GM12878 (cell line): ENCODE data around the gene NDUFB4. TPM values are rescaled to one million over a fixed set of nuclear protein-coding genes. Genes with fewer than 3 reads are reported as not detected.

ENCODE experiments used
- ATAC-seq: fragments of 200-7000 bp; cut with Tn5 transposase; 3 replicates; pipeline ENCODE4 v1.9.1; 2020; ENCODE audit warnings: mild to moderate bottlenecking, moderate library complexity
- BruUV-seq: library from RNA; stranded (reverse); fragments of 400-500 nt; replicated peaks from 2 replicates; lab custom pipeline; 2021; lab: Mats Ljungman, UMichigan
- CTCF ChIA-PET: fragments of 300-600 bp; sonication (Branson Sonifier 250); formaldehyde crosslinking; extraction: SDS; loops from one replicate; lab custom pipeline; 2021; ENCODE audit warnings: inconsistent platforms; lab: Yijun Ruan, JAX
- POLR2A ChIA-PET: fragments of 350-600 bp; formaldehyde crosslinking; extraction: SDS; loops from one replicate; lab custom pipeline; 2021; ENCODE audit warnings: inconsistent platforms; lab: Charles Lee
- RAD21 ChIA-PET: fragments of 300-600 bp; sonication (Branson Sonifier 250); formaldehyde crosslinking; loops from one replicate; lab custom pipeline; 2023; ENCODE audit warnings: antibody characterized with exemption; ENCODE audit not compliant: unreplicated experiment; lab: Charles Lee
- SMC1A ChIA-PET: fragments of 300-600 bp; sonication (Branson Sonifier 250); formaldehyde crosslinking; loops from one replicate; lab custom pipeline; 2023; ENCODE audit not compliant: unreplicated experiment, uncharacterized antibody; lab: Charles Lee
- DNase-seq: peaks from one replicate; pipeline ENCODE4 v3.0.0-alpha.2; 2011; ENCODE audit warnings: low read depth, low spot score
- FAIRE-seq: peaks from 3 replicates; lab custom pipeline; 2011; peaks lifted over from hg19 to GRCh38; lab: Jason Lieb, UNC
- H2AFZ ChIP-seq: 2 replicates; pipeline ENCODE4 v1.6.0; 2011; ENCODE audit warnings: low read depth, low read length, control low read depth; ENCODE audit not compliant: control insufficient read depth
- H3K27ac ChIP-seq: 2 replicates; pipeline ENCODE4 v1.5.1; 2011; ENCODE audit warnings: control low read depth; ENCODE audit not compliant: control insufficient read depth, insufficient read depth
- H3K27me3 ChIP-seq, 2 experiments: replicated peaks in 1 of 2; 2 replicates each; pipeline versions ENCODE4 v1.6.0 to v1.6.1; 2011; ENCODE audit warnings: low read length in 1 of 2; ENCODE audit not compliant: control insufficient read depth in 2 of 2, insufficient read depth in 2 of 2
- H3K36me3 ChIP-seq, 2 experiments: 2 replicates each; pipeline ENCODE4 v1.5.1; 2011; ENCODE audit warnings: low read length in 1 of 2; ENCODE audit not compliant: control insufficient read depth in 2 of 2, insufficient read depth in 2 of 2
- H3K4me1 ChIP-seq: 2 replicates; pipeline ENCODE4 v1.6.1; 2011; ENCODE audit warnings: mild to moderate bottlenecking, low read length, moderate library complexity, mixed read lengths; ENCODE audit not compliant: control insufficient read depth, insufficient read depth
- H3K4me2 ChIP-seq: 2 replicates; pipeline ENCODE4 v1.6.0; 2011; ENCODE audit warnings: control low read depth; ENCODE audit not compliant: control insufficient read depth, insufficient read depth
- H3K4me3 ChIP-seq: fragments of 200-600 bp; sonication (generic); 2 replicates; pipeline ENCODE4 v1.5.1; 2016
- H3K79me2 ChIP-seq: 2 replicates; pipeline ENCODE4 v1.6.0; 2011; ENCODE audit warnings: low read length; ENCODE audit not compliant: control insufficient read depth, insufficient read depth
- H3K9ac ChIP-seq: 2 replicates; pipeline ENCODE4 v1.8.0; 2011; ENCODE audit warnings: low read length, control low read depth, mixed read lengths; ENCODE audit not compliant: control insufficient read depth, insufficient read depth
- H3K9me3 ChIP-seq: replicated peaks from 3 replicates; pipeline ENCODE4 v1.5.1; 2011; ENCODE audit warnings: mild to moderate bottlenecking, low read length; ENCODE audit not compliant: control insufficient read depth, insufficient read depth
- H4K20me1 ChIP-seq: 2 replicates; pipeline ENCODE4 v1.6.0; 2011; ENCODE audit not compliant: control insufficient read depth, insufficient read depth
- ATF7 ChIP-seq: fragments of 450-650 bp; IDR thresholded peaks from 2 replicates; pipeline ENCODE4 v1.6.1; 2016; ENCODE audit warnings: low read depth, mild to moderate bottlenecking
- BHLHE40 ChIP-seq, 2 experiments: fragments of 450-650 bp in 1 of 2; IDR thresholded peaks; 2 replicates each; pipeline ENCODE4 v1.6.1; 2011 to 2017; ENCODE audit warnings: low read depth in 2 of 2, borderline replicate concordance in 1 of 2, improper control_type of control experiment in 1 of 2, low read length in 1 of 2, mild to moderate bottlenecking in 1 of 2
- HCFC1 ChIP-seq: fragments of 150-350 bp; IDR thresholded peaks from 2 replicates; pipeline ENCODE4 v1.6.1; 2014; ENCODE audit warnings: low read length
- HDGF ChIP-seq: fragments of 450-650 bp; IDR thresholded peaks from 2 replicates; pipeline ENCODE4 v1.6.1; 2016; ENCODE audit warnings: antibody characterized with exemption
- YY1 ChIP-seq: IDR thresholded peaks from 2 replicates; pipeline ENCODE4 v1.6.1; 2011; ENCODE audit warnings: low read depth, mild to moderate bottlenecking, low read length
- ZSCAN29 ChIP-seq: fragments of 450-650 bp; IDR thresholded peaks from 2 replicates; pipeline ENCODE4 v1.6.1; 2017; ENCODE audit warnings: mild to moderate bottlenecking, moderate library complexity
- WGBS: methylation state at CpG from one replicate; pipeline ENCODE4 v1.1.6; 2016; ENCODE audit warnings: low lambda C conversion rate; ENCODE audit not compliant: insufficient replicate concordance, insufficient coverage; ENCODE audit errors: missing lambda C conversion rate; 5-methylcytosine and 5-hydroxymethylcytosine counted together
- in situ Hi-C: fragments of 300-500 bp; cut with MboI; formaldehyde crosslinking; loops from 9 replicates; pipeline ENCODE4 v1.14.3; 2018; ENCODE audit warnings: mixed read lengths
- intact Hi-C: fragments of 100-400 bp; cut with micrococcal nuclease; formaldehyde crosslinking; loops from one replicate; pipeline ENCODE4 v1.14.2; 2022; ENCODE audit not compliant: unreplicated experiment
- polyA plus RNA-seq, 11 experiments: library from polyadenylated mRNA; depleted of rRNA in 4 of 11; unstranded in 6 of 11; stranded (reverse) in 5 of 11; fragments of >200 nt; fragmentation: Nextera tagmentation in 4 of 11; fragmentation: Illumina TruSeq in 1 of 11; extraction: Ambion mirVana in 4 of 11; extraction: Trizol in 1 of 11; gene quantifications; 1 replicate in 1 of 11; 2 replicates in 10 of 11; pipeline versions ENCODE4 v1.2.1 to v1.2.3, GENCODE V29; 2011 to 2016; ENCODE audit warnings: inconsistent platforms in 2 of 11, missing spikeins in 2 of 11, low read depth in 1 of 11
- total RNA-seq, 4 experiments: library from RNA; depleted of rRNA in 3 of 4; stranded (reverse); fragments of >200 nt in 3 of 4; fragmentation: Illumina TruSeq in 1 of 4; extraction: Trizol in 1 of 4; gene quantifications; 2 replicates each; pipeline versions ENCODE4 v1.2.1 to v1.2.3, GENCODE V29; 2013 to 2021
- TF ChIP-seq, protein P1 (sequence below): fragments of 450-650 bp; conservative IDR thresholded peaks from 2 replicates; pipeline ENCODE4 v1.6.1; 2017; ENCODE audit warnings: mild to moderate bottlenecking, moderate library complexity

Gene NDUFB4
- total and polyA plus RNA-seq, 10 of the 15 experiments (the other 5 are each of a cell fraction or from before 2014, with no cell fraction given) = 155 to 864 (median 387) TPM

DNA sequence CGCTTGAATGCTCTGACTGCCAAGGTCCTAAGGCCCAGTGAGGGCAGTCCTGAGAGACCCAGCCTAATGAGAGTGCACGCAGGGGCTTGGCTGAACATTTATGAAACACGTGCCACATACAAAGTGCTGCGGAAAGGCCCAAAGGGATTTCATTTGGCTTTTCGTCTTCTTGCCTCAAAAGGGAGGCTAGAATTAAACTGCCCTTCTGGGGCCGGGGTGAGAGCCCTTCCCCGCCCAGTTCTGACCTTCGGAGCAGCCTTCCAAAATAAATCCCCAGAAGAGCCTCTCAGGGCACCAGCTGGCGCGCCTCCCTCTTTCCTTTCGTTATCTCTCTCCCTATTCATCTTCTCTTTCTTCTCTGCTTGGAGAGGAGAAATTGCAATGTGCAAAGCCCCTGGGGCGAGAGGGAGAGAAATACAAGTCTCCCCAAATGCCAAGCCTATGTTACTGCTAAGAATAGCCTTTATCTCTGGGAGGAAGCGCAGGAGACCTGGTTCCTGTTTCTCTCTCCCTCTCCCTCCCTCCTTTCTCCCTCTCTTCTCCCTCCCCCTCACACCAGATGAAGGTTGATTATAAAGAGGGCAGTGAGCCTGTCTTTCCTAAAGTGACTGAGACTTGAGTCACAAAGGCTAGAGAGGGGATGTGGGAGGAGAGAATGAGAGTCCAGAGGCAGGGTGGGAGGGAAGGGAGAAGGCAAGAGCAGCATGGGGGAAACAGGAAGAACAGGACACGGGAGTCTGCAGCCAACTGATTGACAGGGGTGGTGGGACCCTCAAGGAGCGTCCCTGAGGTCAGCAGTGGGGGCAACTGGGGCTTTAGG lies 36.7 kb upstream of the NDUFB4 start (continued):
- no peak for TF ChIP-seq YY1
- no peak for TF ChIP-seq HDGF
- TF ChIP-seq, protein P1, sequence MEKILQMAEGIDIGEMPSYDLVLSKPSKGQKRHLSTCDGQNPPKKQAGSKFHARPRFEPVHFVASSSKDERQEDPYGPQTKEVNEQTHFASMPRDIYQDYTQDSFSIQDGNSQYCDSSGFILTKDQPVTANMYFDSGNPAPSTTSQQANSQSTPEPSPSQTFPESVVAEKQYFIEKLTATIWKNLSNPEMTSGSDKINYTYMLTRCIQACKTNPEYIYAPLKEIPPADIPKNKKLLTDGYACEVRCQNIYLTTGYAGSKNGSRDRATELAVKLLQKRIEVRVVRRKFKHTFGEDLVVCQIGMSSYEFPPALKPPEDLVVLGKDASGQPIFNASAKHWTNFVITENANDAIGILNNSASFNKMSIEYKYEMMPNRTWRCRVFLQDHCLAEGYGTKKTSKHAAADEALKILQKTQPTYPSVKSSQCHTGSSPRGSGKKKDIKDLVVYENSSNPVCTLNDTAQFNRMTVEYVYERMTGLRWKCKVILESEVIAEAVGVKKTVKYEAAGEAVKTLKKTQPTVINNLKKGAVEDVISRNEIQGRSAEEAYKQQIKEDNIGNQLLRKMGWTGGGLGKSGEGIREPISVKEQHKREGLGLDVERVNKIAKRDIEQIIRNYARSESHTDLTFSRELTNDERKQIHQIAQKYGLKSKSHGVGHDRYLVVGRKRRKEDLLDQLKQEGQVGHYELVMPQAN = no peak
- 0 out of 4 replicates have a peak, but pooled peaks have one; percentile 3 to 9 for TF ChIP-seq BHLHE40 (IDR thresholded peaks at IDR 0.05; ENCODE audit: borderline replicate concordance in 1 of 2, low read depth in 2 of 2, low read length in 1 of 2)
- TF ChIP-seq, all 136 proteins: peak for 3

DNA sequence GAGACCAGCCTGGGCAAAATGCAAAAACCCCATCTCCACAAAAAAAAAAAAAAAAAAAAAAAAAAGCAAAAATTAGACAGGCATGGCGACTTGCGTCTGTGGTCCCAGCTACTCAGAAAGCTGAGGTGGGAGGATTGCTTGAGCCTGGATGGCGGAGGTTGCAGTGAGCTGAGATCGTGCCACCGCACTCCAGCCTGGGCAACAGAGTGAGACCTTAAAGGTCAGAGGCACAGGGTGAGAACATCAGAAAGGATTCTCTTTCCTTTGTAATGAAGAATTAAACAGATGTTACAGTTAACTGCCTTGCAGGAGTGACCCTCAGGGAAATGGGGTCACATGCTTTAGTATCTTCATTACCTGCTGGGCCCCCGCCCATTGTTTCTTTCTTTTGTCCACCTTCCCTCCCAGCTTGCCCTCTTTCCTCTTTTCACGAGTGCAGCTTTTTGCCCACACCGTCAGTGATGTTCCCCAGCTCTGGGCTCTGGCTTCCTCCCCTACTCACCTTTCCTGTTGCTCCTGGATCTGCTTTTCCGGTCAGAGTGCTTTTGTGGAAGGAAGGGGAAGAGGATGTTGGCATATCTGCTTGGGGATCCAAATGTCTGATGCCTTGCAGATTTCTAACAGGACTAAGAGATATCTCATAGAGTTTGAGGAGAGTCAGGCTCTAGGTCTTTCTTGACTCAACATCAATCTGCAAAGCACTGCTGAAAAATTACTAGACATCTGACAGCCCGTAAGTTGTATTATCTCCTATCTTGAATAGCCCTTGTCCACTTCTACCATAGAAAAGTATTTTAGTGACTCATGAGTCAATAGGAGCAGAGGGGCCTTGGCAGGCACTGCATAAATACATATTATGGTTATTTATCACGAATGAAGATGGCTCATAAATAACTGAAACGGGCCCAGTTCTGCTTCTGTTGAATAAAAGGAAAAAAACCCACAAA lies 35.6 kb upstream of the NDUFB4 start:
- POLR2A ChIA-PET = interaction anchor here (0.7 to 1.1 kb wide), 2 partner anchors 234 to 283 kb away, joined by 4 to 8 read pairs; no protein-coding TSS in a partner anchor

More for the DNA sequence above, 35.6 kb upstream of the NDUFB4 start:
- no peaks in the 10 kb centered on the region for H3K36me3 ChIP-seq
- DNase-seq (no peak), FAIRE-seq (no peak), ATAC-seq (no peak)
- no peak overlapping the region for H3K9ac ChIP-seq
- no peak overlapping the region for H3K4me2 ChIP-seq
- H3K27ac ChIP-seq = no peak overlapping the region
- intact Hi-C loops = loop anchor here (1.0 kb wide), 1 partner anchor 235 kb away; no protein-coding TSS in a partner anchor
- CTCF ChIA-PET = interaction anchor here (0.6 to 15.5 kb wide), 24 partner anchors 11 to 1334 kb away, joined by 3 to 376 read pairs (median 4); partner anchors contain the start of gene NDUFB4
- H3K9me3 ChIP-seq = no peaks in the 10 kb centered on the region
- SMC1A ChIA-PET = interaction anchor here (0.8 to 2.1 kb wide), 8 partner anchors 9 to 240 kb away, joined by 3 to 55 read pairs (median 6); partner anchors contain the start of gene NDUFB4
- H3K4me1 ChIP-seq = peaks cover 3% of the 10 kb centered on the region; the same call in 1 of the 2 replicates
- no TSS peak for BruUV-seq
- no peaks in the 10 kb centered on the region for H4K20me1 ChIP-seq
- no peaks in the 10 kb centered on the region for H3K27me3 ChIP-seq
- H3K4me3 ChIP-seq = no peak overlapping the region
- in situ Hi-C loops = loop anchor here (5.0 kb wide), 1 partner anchor 232 kb away; no protein-coding TSS in a partner anchor
- 62% methylated on average over 12 of the region's 12 CpGs for WGBS
- RAD21 ChIA-PET = interaction anchor here (0.6 to 7.1 kb wide), 7 partner anchors 142 to 239 kb away, joined by 3 to 82 read pairs (median 4); no protein-coding TSS in a partner anchor
- H2AFZ ChIP-seq = no peak overlapping the region
- TF ChIP-seq ZSCAN29 (no peak), ATF7 (no peak), HCFC1 (no peak)
- no peaks in the 10 kb centered on the region for H3K79me2 ChIP-seq
